Stimulated activated CD4-positive, alpha-beta T cell treated with anti-CD3 and anti-CD28 coated beads, Interleukin-1b, Interleukin-23, amount 100 ng/mL, for 1 hour (primary cell): Measurements from ENCODE around the gene MLLT10.
"Not testable (repeated sequence)": the region's sequence is repeated elsewhere in the genome, so short reads cannot be mapped to it uniquely, and the experiment has no call there.

Experiments
- DNase-seq, 2 donors: peaks; one replicate each; pipeline ENCODE4 v3.0.0-alpha.2; 2020; ENCODE audit warnings: low read depth in 2 of 2

Gene MLLT10

GRCh38 chr10:21579291-21579690, 45.3 kb downstream of the MLLT10 start:
- no peak for DNase-seq

GRCh38 chr10:21581421-21581834, 47.4 kb downstream of the MLLT10 start:
- DNase-seq, result not testable (repeated sequence)

GRCh38 chr10:21584834-21585530, 51.0 kb downstream of the MLLT10 start:
- no peak for DNase-seq

- DNase-seq, result no peak
Observed at GRCh38 chr10:21587391-21587790, 53.4 kb downstream of the MLLT10 start.

- DNase-seq, result not testable (repeated sequence)
Observed at GRCh38 chr10:21588159-21588558, 54.1 kb downstream of the MLLT10 start.

GRCh38 chr10:21593986-21594385, 60.0 kb downstream of the MLLT10 start:
- DNase-seq, result no peak

- DNase-seq, result no peak
Observed at GRCh38 chr10:21599582-21599981, 65.5 kb downstream of the MLLT10 start.

- DNase-seq, result no peak
Observed at GRCh38 chr10:21600804-21601433, 66.9 kb downstream of the MLLT10 start.

GRCh38 chr10:21602313-21602712, 68.3 kb downstream of the MLLT10 start:
- DNase-seq, result no peak

GRCh38 chr10:21603721-21604120, 69.7 kb downstream of the MLLT10 start:
- DNase-seq, result no peak

- no peak for DNase-seq
Observed at GRCh38 chr10:21604651-21605050, 70.6 kb downstream of the MLLT10 start.

GRCh38 chr10:21607907-21608306, 73.9 kb downstream of the MLLT10 start:
- no peak for DNase-seq

GRCh38 chr10:21614000-21614399, 80.0 kb downstream of the MLLT10 start:
- no peak for DNase-seq

GRCh38 chr10:21617267-21617666, 83.2 kb downstream of the MLLT10 start:
- DNase-seq, result no peak

GRCh38 chr10:21623291-21623690, 89.3 kb downstream of the MLLT10 start:
- no peak for DNase-seq

- not testable (repeated sequence) for DNase-seq
Observed at GRCh38 chr10:21624421-21624820, 90.4 kb downstream of the MLLT10 start.

- no peak for DNase-seq
Observed at GRCh38 chr10:21624951-21625350, 90.9 kb downstream of the MLLT10 start.

- DNase-seq, result no peak
Observed at GRCh38 chr10:21625623-21626229, 91.7 kb downstream of the MLLT10 start.

- no peak for DNase-seq
Observed at GRCh38 chr10:21626457-21627161, 92.6 kb downstream of the MLLT10 start.

GRCh38 chr10:21627331-21627730, 93.3 kb downstream of the MLLT10 start:
- DNase-seq, result no peak

GRCh38 chr10:21628023-21628422, 94.0 kb downstream of the MLLT10 start:
- DNase-seq, result no peak

GRCh38 chr10:21628645-21629044, 94.6 kb downstream of the MLLT10 start:
- DNase-seq, result not testable (repeated sequence)
